HUES6 (cell line): Measurements from ENCODE around the gene SLC25A31.

Experiments used
- H3K27ac ChIP-seq: 2 replicates; pipeline ENCODE4 v1.7.0; 2013; ENCODE audit warnings: low read depth, mild to moderate bottlenecking, low read length, inconsistent platforms
- H3K27me3 ChIP-seq: 2 replicates; pipeline ENCODE4 v1.6.1; 2013; ENCODE audit warnings: low read length; ENCODE audit not compliant: control insufficient read depth, insufficient read depth
- H3K36me3 ChIP-seq: 2 replicates; pipeline ENCODE4 v1.6.1; 2013; ENCODE audit warnings: low read length; ENCODE audit not compliant: control insufficient read depth, insufficient read depth
- H3K4me1 ChIP-seq: 2 replicates; pipeline ENCODE4 v1.6.1; 2013; ENCODE audit warnings: low read length; ENCODE audit not compliant: control insufficient read depth, insufficient read depth
- H3K4me3 ChIP-seq: 2 replicates; pipeline ENCODE4 v1.5.1; 2013; ENCODE audit warnings: low read depth, low read length
- H3K9ac ChIP-seq: one replicate; pipeline ENCODE4 v1.6.1; 2013; ENCODE audit warnings: mild to moderate bottlenecking, low read length
- H3K9me3 ChIP-seq: 2 replicates; pipeline ENCODE4 v1.6.1; 2013; ENCODE audit warnings: low read depth, low read length; ENCODE audit not compliant: control insufficient read depth, insufficient read depth

SLC25A31 gene

GRCh38 chr4:127799711-127800110, 69.5 kb downstream of the SLC25A31 start:
- Histone ChIP-seq H3K9me3 (no peaks in the 10 kb centered on the region), H3K27me3 (no peaks in the 10 kb centered on the region), H3K27ac (no peak overlapping the region), H3K4me3 (no peak overlapping the region), H3K9ac (no peak overlapping the region), H3K4me1 (no peaks in the 10 kb centered on the region), H3K36me3 (no peaks in the 10 kb centered on the region)

- H3K36me3 ChIP-seq, result no peaks in the 10 kb centered on the region
- H3K4me3 ChIP-seq, result no peak overlapping the region
- H3K27ac ChIP-seq, result no peak overlapping the region
- H3K27me3 ChIP-seq, result no peaks in the 10 kb centered on the region
- no peaks in the 10 kb centered on the region for H3K9me3 ChIP-seq
- no peak overlapping the region for H3K9ac ChIP-seq
- H3K4me1 ChIP-seq, result no peaks in the 10 kb centered on the region
These were observed 79.1 kb downstream of the SLC25A31 start for GRCh38 chr4:127809173-127809800.

- H3K36me3 ChIP-seq, result no peaks in the 10 kb centered on the region
- no peaks in the 10 kb centered on the region for H3K27me3 ChIP-seq
- no peak overlapping the region for H3K4me3 ChIP-seq
- no peaks in the 10 kb centered on the region for H3K4me1 ChIP-seq
- H3K9ac ChIP-seq, result no peak overlapping the region
- H3K9me3 ChIP-seq, result no peaks in the 10 kb centered on the region
- H3K27ac ChIP-seq, result no peak overlapping the region
These were observed 80.4 kb downstream of the SLC25A31 start for GRCh38 chr4:127810551-127810950.

- Histone ChIP-seq H3K27me3 (no peaks in the 10 kb centered on the region), H3K4me1 (no peaks in the 10 kb centered on the region), H3K36me3 (0 out of 2 replicates have a peak, but pooled peaks cover 4% of the 10 kb centered on the region), H3K9ac (no peak overlapping the region), H3K4me3 (no peak overlapping the region), H3K27ac (no peak overlapping the region), H3K9me3 (no peaks in the 10 kb centered on the region)
These were observed 92.2 kb downstream of the SLC25A31 start for GRCh38 chr4:127822430-127822829.
